Kidney (tissue), 14 donors: Measurements from ENCODE around the gene NEK1. TPM values are rescaled to one million over a fixed set of nuclear protein-coding genes. Genes with fewer than 3 reads are reported as not detected.
"Not testable (repeated sequence)": the region's sequence is repeated elsewhere in the genome, so short reads cannot be mapped to it uniquely, and the experiment has no call there.

Experiments
- DNase-seq, 5 donors: peaks; one replicate each; pipeline ENCODE4 v3.0.0-alpha.2; 2013 to 2020
- FAIRE-seq: peaks from 2 replicates; lab custom pipeline; 2012; peaks lifted over from hg19 to GRCh38; lab: Jason Lieb, UNC
- H3K27ac ChIP-seq, 2 donors: one replicate each; pipeline ENCODE4 v1.7.0; 2013; ENCODE audit warnings: low read depth in 2 of 2, low read length in 2 of 2, inconsistent platforms in 1 of 2
- H3K27me3 ChIP-seq: one replicate; pipeline ENCODE4 v1.7.1; 2013; ENCODE audit warnings: low read length, inconsistent platforms; ENCODE audit not compliant: control insufficient read depth, insufficient read depth
- H3K36me3 ChIP-seq, 3 donors: one replicate each; pipeline versions ENCODE4 v1.7.0 to v1.7.1; 2013; ENCODE audit warnings: low read length in 3 of 3, control low read depth in 1 of 3, inconsistent platforms in 1 of 3; ENCODE audit not compliant: insufficient read depth in 3 of 3, control insufficient read depth in 2 of 3
- H3K4me1 ChIP-seq, 3 donors: one replicate each; pipeline versions ENCODE4 v1.7.0 to v1.7.1; 2013; ENCODE audit warnings: low read length in 3 of 3, inconsistent platforms in 1 of 3, low read depth in 1 of 3; ENCODE audit not compliant: control insufficient read depth in 2 of 3, insufficient read depth in 2 of 3
- H3K4me3 ChIP-seq, 3 donors: one replicate each; pipeline versions ENCODE4 v1.7.0 to v1.8.1; 2013; ENCODE audit warnings: low read length in 3 of 3, control low read depth in 1 of 3, inconsistent platforms in 1 of 3
- H3K9ac ChIP-seq, 3 donors: one replicate each; pipeline versions ENCODE4 v1.7.0 to v1.7.1; 2013; ENCODE audit warnings: low read length in 3 of 3, control low read depth in 1 of 3, inconsistent platforms in 1 of 3
- H3K9me3 ChIP-seq, 3 donors: one replicate each; pipeline versions ENCODE4 v1.7.0 to v1.7.1; 2013; ENCODE audit warnings: low read length in 3 of 3, control low read depth in 1 of 3, inconsistent platforms in 1 of 3; ENCODE audit not compliant: control insufficient read depth in 2 of 3, insufficient read depth in 1 of 3
- intact Hi-C: fragments of 100-400 bp; cut with DNase I; formaldehyde crosslinking; loops from one replicate; pipeline ENCODE4 v1.11.1; 2022
- polyA plus RNA-seq: library from polyadenylated mRNA; stranded (reverse); fragments of 350-450 nt; fragmentation: Illumina TruSeq; extraction: RNeasy Lipid Tissue Mini Kit (QIAGEN cat#74804); gene quantifications from one replicate; pipeline ENCODE4 v1.2.3, GENCODE V29; 2014; ENCODE audit warnings: low read depth, low replicate concordance; ENCODE audit not compliant: insufficient read depth
- total RNA-seq: library from RNA; stranded (reverse); fragmentation: NEBNext Ultra II Directional; extraction: Animal tissue kit (Norgen Biotek cat#: 25700); gene quantifications from one replicate; pipeline ENCODE4 v1.2.1, GENCODE V29; 2021
- TF ChIP-seq, protein P1 (sequence below): IDR thresholded peaks from 3 replicates; pipeline ENCODE4 v1.5.1; 2012; ENCODE audit warnings: mild to moderate bottlenecking, moderate library complexity, borderline replicate concordance; ENCODE audit not compliant: insufficient read depth; ENCODE audit errors: extremely low read depth
- donor health status: control.
- donor health status: control.
- donor health status: control.
- donor health status: control.
- donor health status: control.
- donor health status: DM: yes; HTN: yes; CAD: no.
- donor health status: Normal renal cell carcinoma (clear cell type).

The NEK1 gene
- total and polyA plus RNA-seq, 2 donors from 2014 or later = 5.6 to 15.3 TPM

DNA sequence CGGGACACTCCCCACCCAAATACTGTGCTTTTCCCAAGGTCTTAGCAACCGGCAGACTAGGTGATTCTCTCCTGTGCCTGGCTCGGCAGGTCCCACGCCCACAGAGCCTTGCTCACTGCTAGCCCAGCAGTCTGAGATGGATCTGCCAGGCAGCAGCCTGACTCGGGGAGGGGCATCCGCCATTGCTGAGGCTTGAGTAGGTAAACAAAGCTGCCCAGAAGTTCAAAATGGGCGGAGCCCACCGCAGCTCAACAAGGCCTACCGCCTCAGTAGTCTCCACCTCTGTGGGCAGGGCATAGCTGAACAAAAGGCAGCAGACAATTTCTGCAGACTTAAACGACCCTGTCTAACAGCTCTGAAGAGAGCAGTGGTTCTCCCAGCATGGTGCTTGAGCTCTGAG is 163.4 kb downstream of the NEK1 start:
- H3K4me3 ChIP-seq, H3K27ac ChIP-seq, FAIRE-seq, H3K4me1 ChIP-seq, H3K9ac ChIP-seq, H3K27me3 ChIP-seq, intact Hi-C loops, H3K36me3 ChIP-seq: not testable (repeated sequence)
- peaks cover 0 to 12% (median 4%) of the 10 kb centered on the region in 3 donors for H3K9me3 ChIP-seq
- peak in 1 of 5 donors; percentile 53 for DNase-seq

DNA sequence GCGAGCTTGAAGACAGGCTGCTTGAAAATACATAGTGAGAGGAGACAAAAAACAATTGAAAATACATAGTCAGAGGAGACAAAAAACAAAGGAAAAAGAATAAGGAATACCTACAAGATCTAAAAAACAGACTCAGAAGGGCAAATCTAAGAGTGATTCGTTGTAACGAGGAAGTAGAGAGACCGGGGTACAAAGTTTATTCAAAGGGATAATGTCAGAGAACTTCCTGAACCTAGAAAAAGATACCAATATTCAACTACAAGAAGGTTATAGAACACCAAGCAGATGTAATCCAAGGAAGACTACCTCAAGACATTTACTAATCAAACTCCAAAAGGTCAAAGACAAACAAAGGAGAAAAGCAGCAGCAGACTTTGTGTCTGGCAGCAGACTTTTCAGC is 165.6 kb downstream of the NEK1 start:
- no peaks in the 10 kb centered on the region for H3K4me1 ChIP-seq
- intact Hi-C loops = no loop called here
- no peak overlapping the region for H3K9ac ChIP-seq
- no peak overlapping the region for H3K4me3 ChIP-seq
- FAIRE-seq = no peak
- H3K27me3 ChIP-seq = no peaks in the 10 kb centered on the region
- H3K9me3 ChIP-seq = peaks cover 0 to 14% (median 4%) of the 10 kb centered on the region in 3 donors
- H3K27ac ChIP-seq = no peak overlapping the region
- TF ChIP-seq, protein P1, sequence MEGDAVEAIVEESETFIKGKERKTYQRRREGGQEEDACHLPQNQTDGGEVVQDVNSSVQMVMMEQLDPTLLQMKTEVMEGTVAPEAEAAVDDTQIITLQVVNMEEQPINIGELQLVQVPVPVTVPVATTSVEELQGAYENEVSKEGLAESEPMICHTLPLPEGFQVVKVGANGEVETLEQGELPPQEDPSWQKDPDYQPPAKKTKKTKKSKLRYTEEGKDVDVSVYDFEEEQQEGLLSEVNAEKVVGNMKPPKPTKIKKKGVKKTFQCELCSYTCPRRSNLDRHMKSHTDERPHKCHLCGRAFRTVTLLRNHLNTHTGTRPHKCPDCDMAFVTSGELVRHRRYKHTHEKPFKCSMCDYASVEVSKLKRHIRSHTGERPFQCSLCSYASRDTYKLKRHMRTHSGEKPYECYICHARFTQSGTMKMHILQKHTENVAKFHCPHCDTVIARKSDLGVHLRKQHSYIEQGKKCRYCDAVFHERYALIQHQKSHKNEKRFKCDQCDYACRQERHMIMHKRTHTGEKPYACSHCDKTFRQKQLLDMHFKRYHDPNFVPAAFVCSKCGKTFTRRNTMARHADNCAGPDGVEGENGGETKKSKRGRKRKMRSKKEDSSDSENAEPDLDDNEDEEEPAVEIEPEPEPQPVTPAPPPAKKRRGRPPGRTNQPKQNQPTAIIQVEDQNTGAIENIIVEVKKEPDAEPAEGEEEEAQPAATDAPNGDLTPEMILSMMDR = no peak
- DNase-seq = no peak
- H3K36me3 ChIP-seq = no peaks in the 10 kb centered on the region

DNA sequence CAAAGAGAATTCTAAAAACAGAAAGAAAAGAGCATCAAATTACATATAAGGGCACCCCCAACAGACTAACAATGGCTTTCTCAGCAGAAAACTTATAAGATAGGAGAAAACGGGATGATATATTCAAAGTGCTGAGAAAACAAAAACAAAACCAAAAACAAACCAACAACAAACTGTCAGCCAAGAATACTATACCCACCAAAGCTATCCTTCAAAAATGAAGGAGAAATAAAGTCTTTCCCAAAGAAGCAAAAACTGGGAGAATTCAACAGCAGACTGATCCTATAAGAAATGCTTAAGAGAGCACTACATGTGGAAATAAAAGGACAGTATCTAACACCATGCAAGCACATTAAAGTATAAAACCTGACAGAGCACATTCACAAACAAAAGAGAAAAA is 168.6 kb downstream of the NEK1 start:
- Histone ChIP-seq H3K9me3 (peaks cover 0 to 14% (median 4%) of the 10 kb centered on the region in 3 donors), H3K27ac (no peak overlapping the region), H3K9ac (no peak overlapping the region), H3K27me3 (no peaks in the 10 kb centered on the region), H3K4me1 (peaks cover 0 to 4% (median 3%) of the 10 kb centered on the region in 3 donors), H3K4me3 (no peak overlapping the region), H3K36me3 (no peaks in the 10 kb centered on the region)
- TF ChIP-seq, protein P1 = no peak
- intact Hi-C loops = no loop called here
- no peak for FAIRE-seq
- DNase-seq = no peak

DNA sequence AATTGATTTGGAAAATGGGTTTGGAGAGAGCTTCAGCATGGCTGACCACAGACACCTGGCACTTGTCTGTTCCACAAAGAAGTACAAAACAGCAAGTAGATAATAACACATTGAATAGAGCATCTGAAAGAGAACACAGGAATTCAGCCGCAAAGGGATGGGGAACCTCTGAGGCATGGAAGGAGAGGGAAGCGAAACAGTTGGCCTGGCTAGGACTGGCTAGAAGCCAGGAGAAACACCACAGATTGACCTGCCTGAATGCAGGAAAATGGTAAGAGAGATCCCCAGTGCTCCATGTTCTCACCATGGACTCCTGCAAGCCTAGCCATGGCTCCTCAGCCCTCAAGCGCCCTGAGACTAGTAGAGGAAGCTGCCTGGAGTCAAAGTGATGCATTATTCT is 171.9 kb downstream of the NEK1 start:
- H3K4me1 ChIP-seq = peaks cover 3 to 18% (median 6%) of the 10 kb centered on the region in 3 donors
- no peak for FAIRE-seq
- peaks cover 0 to 14% (median 4%) of the 10 kb centered on the region in 3 donors for H3K9me3 ChIP-seq
- no peak overlapping the region for H3K27ac ChIP-seq
- intact Hi-C loops = no loop called here
- peak in 2 of 5 donors; percentile 17 to 39 for DNase-seq
- no peaks in the 10 kb centered on the region for H3K27me3 ChIP-seq
- H3K36me3 ChIP-seq = no peaks in the 10 kb centered on the region
- TF ChIP-seq, protein P1 = no peak
- no peak overlapping the region for H3K4me3 ChIP-seq
- no peak overlapping the region for H3K9ac ChIP-seq
